ENCODE data around the gene SPAG17. TPM values are rescaled to one million over a fixed set of nuclear protein-coding genes. Genes with fewer than 3 reads are reported as not detected.

The SPAG17 gene
- total and polyA plus RNA-seq, 8 donors, result 1.3 to 18.3 (median 9.7) TPM

DNA sequence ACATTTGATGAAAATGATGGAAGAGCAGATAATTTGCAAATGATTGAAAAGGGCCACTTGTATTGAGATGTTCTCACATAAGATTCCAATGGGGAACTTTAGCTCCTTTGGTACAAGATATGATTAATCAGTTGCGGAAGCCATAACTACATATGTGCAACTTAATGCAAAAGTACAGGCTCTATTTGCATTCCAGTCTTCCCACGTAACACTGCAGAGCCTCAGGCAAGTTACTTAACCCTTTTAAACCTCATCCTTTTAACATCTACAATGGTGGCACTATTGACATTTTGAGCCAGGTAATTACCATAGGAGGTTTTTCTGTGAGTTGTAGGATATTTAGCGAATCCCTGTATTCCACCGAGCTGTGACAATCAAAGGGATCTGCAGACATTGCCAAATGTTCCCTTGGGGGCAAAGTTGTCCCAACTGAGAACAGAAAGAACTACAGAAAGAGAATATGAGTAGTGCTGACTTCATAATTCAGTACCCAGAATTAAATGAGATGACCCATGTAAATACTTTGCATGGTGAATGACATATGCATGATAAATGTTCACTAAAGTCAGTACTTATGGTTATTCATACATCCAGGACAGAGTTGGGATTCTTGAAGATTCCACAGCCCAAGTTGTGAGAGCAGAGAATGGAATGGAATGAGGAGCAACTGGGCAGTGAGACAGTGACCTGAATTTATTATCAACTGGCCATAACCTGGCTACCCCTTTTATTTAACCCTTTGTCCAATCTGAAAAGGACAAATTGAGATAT, 62.6 kb downstream of the SPAG17 start:
- no peaks in the 10 kb centered on the region for H3K9me3 ChIP-seq
- TF ChIP-seq, protein P1, sequence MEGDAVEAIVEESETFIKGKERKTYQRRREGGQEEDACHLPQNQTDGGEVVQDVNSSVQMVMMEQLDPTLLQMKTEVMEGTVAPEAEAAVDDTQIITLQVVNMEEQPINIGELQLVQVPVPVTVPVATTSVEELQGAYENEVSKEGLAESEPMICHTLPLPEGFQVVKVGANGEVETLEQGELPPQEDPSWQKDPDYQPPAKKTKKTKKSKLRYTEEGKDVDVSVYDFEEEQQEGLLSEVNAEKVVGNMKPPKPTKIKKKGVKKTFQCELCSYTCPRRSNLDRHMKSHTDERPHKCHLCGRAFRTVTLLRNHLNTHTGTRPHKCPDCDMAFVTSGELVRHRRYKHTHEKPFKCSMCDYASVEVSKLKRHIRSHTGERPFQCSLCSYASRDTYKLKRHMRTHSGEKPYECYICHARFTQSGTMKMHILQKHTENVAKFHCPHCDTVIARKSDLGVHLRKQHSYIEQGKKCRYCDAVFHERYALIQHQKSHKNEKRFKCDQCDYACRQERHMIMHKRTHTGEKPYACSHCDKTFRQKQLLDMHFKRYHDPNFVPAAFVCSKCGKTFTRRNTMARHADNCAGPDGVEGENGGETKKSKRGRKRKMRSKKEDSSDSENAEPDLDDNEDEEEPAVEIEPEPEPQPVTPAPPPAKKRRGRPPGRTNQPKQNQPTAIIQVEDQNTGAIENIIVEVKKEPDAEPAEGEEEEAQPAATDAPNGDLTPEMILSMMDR (IDR thresholded peaks at IDR 0.05), result no peak
- H3K4me3 ChIP-seq, result no peak overlapping the region
- no peak overlapping the region for H3K27ac ChIP-seq
- intact Hi-C loops (cut with DNase I), result no loop called here
- ATAC-seq (no peak), DNase-seq (no peak)
- no peaks in the 10 kb centered on the region for H3K27me3 ChIP-seq
- H3K4me1 ChIP-seq, result peaks cover 0 to 8% of the 10 kb centered on the region in 2 donors
- H3K36me3 ChIP-seq, result no peaks in the 10 kb centered on the region

DNA sequence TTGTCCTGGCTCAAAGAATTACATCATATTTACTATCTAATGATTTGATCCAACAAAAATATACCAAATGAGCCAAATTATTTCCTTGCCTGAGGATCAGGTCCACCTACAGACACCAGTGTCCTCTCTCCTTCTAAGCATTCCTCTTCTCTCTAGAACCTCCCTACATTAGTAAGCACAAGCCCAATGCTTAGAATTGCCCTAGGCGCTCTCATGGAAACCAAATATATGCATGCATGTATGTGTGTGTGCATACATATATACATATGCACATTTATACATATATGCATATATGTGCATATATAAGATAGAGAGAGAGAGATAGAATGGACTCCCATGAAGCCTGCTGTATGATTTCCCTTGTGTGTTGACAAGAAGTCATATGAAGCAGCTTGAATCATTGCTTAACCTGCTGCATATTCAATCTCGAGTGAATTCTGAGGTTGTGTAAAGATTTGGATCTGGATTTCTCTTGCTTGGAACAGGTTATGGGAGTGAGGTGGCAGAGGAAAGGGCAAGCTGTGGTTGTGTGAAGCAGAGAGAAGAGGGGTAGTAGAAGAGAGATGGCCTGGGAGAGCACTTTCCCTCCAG, 66.1 kb downstream of the SPAG17 start:
- intact Hi-C loops (cut with DNase I), result no loop called here
- TF ChIP-seq, protein P1 (IDR thresholded peaks at IDR 0.05), result no peak

DNA sequence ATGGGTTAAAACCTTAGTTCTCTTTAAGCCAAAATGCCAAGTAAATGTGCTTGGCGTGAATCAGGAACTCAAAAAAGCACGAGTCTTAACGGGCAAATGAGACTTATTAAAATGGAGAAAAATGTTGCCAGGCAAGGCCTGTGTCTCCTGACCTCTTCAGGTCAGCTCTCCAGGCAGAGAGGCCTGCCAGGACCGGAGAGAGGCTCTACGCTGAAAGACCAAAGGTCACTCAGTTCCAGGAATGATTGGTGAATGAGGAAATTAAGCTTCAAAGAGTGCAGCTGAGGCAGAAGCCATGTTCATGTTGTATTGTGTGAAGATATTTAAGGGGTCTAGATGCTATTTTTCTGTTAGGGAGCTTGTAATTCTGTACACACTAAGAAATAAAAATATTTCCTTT, 66.6 kb downstream of the SPAG17 start:
- DNase-seq, result peak in 1 of 4 donors; percentile 59
- peak overlapping the region in 1 of 2 donors; percentile 54 for H3K27ac ChIP-seq
- no peaks in the 10 kb centered on the region for H3K36me3 ChIP-seq
- H3K9me3 ChIP-seq, result no peaks in the 10 kb centered on the region
- intact Hi-C loops (cut with DNase I), result no loop called here
- ATAC-seq, result peak; percentile 81
- H3K4me3 ChIP-seq, result no peak overlapping the region
- TF ChIP-seq, protein P1 (IDR thresholded peaks at IDR 0.05), result no peak
- peaks cover 0 to 8% of the 10 kb centered on the region in 2 donors for H3K4me1 ChIP-seq
- H3K27me3 ChIP-seq, result no peaks in the 10 kb centered on the region

More for the DNA sequence above, 66.1 kb downstream of the SPAG17 start:
- no peaks in the 10 kb centered on the region for H3K9me3 ChIP-seq
- no peaks in the 10 kb centered on the region for H3K27me3 ChIP-seq
- H3K4me3 ChIP-seq, result no peak overlapping the region
- peaks cover 0 to 8% of the 10 kb centered on the region in 2 donors for H3K4me1 ChIP-seq
- peak overlapping the region in 1 of 2 donors; percentile 54 for H3K27ac ChIP-seq
- no peaks in the 10 kb centered on the region for H3K36me3 ChIP-seq
- DNase-seq, result no peak
- ATAC-seq, result peak; percentile 38

DNA sequence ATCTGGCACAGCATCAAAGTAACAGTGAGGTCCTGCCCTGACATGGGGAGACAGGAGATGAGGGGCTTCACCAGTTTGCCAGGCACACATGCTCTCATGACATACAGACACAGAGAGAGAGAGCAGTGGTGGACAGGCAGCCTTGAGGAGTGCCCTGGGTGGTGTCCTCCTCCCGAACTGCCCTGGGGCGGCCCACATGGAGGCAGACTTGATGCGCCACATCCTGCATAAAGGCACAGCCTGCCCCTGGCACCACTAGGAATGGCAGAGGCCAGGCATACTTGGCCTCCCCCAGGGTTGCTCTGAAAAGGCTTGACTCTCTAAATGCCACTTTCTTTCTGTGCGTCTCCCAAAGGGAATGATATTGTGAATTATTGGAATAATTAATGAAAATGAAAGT, 67.5 kb downstream of the SPAG17 start:
- H3K9me3 ChIP-seq, result no peaks in the 10 kb centered on the region
- no peak overlapping the region for H3K4me3 ChIP-seq
- intact Hi-C loops (cut with DNase I), result no loop called here
- ATAC-seq (no peak), DNase-seq (no peak)
- H3K27ac ChIP-seq, result no peak overlapping the region
- H3K36me3 ChIP-seq, result no peaks in the 10 kb centered on the region
- TF ChIP-seq, protein P1 (IDR thresholded peaks at IDR 0.05), result no peak
- no peaks in the 10 kb centered on the region for H3K27me3 ChIP-seq
- H3K4me1 ChIP-seq, result peaks cover 0 to 8% of the 10 kb centered on the region in 2 donors

DNA sequence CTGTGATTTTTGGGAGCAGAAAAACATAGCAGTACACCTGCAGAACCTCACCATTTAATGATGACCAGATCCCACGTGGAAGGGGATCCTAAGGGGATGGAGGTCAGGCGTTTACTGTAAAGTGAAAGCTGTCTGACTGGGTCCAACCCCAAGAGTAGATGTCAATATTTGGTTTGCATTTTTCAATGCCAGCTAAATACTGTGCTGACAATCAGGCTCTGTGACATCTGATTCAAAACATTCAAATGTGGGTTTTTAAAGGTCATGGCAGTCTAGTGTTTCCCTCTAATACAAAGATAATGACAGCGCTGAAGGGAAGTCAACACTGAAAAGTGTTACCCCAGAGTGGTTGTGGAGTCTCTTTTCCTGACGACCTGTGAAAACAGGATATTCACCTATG, 68.1 kb downstream of the SPAG17 start:
- Histone ChIP-seq H3K4me1 (peaks cover 0 to 8% of the 10 kb centered on the region in 2 donors), H3K27ac (no peak overlapping the region), H3K27me3 (no peaks in the 10 kb centered on the region), H3K4me3 (no peak overlapping the region), H3K36me3 (no peaks in the 10 kb centered on the region), H3K9me3 (no peaks in the 10 kb centered on the region)
- TF ChIP-seq, protein P1 (IDR thresholded peaks at IDR 0.05), result no peak
- peak in 1 of 4 donors; percentile 11 for DNase-seq
- peak; percentile 53 for ATAC-seq
- intact Hi-C loops (cut with DNase I), result no loop called here
